ENCODE results near the gene PTPN4.
A peak's percentile ranks its signal among the peaks of the same experiment; 100 is the strongest.

PTPN4 gene

DNA sequence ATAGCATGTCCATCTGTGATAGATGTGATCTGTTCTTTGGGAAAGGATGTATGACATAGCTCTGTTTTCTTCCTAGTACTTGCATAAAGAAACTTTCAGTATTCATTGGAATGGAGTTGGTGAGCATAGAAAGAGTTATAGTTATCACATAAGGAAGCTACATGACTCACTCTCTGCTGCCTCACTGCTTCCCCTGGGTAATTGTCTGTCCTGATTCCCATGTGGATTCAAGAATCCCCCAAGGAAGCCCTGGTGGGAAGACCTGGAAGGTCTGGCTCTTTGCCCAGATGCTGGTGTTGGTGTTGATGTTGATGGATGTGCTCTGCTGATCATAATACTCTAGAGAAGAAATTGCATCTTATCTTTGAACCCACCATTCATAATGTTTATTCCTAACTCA is 60.6 kb downstream of the PTPN4 start:
- Histone ChIP-seq H3K9me2 (replicated peaks; ENCODE audit: insufficient read depth, low read length) (no peaks in the 10 kb centered on the region), H3K9me3 (replicated peaks; ENCODE audit: insufficient read depth, low read length) (no peaks in the 10 kb centered on the region), H4K20me1 (ENCODE audit: insufficient read depth, low read length) (peaks cover 3% of the 10 kb centered on the region; the same call in 1 of the 2 replicates), H3K4me1 (ENCODE audit: low read length) (no peaks in the 10 kb centered on the region), H3K79me2 (ENCODE audit: low read length) (peaks cover 61% of the 10 kb centered on the region), H3K4me2 (ENCODE audit: low read depth, low read length) (no peak overlapping the region), H3K4me3 (ENCODE audit: low read length) (no peak overlapping the region), H2AFZ (ENCODE audit: low read length) (no peak overlapping the region), H3F3A (ENCODE audit: insufficient read depth, low read length) (no peaks in the 10 kb centered on the region), H3K36me3 (replicated peaks; ENCODE audit: insufficient read depth, low read length) (no peaks in the 10 kb centered on the region), H3K9ac (ENCODE audit: low read length) (no peak overlapping the region), H3K27ac (ENCODE audit: low read length) (no peak overlapping the region), H3K27me3 (replicated peaks; ENCODE audit: insufficient read depth, low read length) (no peaks in the 10 kb centered on the region)
- TF ChIP-seq EZH2phosphoT487 (IDR thresholded peaks at IDR 0.05; ENCODE audit: low read length) (no peak), EZH2 (optimal IDR thresholded peaks at IDR 0.05; ENCODE audit: low read depth, low read length) (no peak)
- TF ChIP-seq, protein P1, sequence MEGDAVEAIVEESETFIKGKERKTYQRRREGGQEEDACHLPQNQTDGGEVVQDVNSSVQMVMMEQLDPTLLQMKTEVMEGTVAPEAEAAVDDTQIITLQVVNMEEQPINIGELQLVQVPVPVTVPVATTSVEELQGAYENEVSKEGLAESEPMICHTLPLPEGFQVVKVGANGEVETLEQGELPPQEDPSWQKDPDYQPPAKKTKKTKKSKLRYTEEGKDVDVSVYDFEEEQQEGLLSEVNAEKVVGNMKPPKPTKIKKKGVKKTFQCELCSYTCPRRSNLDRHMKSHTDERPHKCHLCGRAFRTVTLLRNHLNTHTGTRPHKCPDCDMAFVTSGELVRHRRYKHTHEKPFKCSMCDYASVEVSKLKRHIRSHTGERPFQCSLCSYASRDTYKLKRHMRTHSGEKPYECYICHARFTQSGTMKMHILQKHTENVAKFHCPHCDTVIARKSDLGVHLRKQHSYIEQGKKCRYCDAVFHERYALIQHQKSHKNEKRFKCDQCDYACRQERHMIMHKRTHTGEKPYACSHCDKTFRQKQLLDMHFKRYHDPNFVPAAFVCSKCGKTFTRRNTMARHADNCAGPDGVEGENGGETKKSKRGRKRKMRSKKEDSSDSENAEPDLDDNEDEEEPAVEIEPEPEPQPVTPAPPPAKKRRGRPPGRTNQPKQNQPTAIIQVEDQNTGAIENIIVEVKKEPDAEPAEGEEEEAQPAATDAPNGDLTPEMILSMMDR (IDR thresholded peaks at IDR 0.05; ENCODE audit: low read length) = no peak
- DNase-seq = no peak

DNA sequence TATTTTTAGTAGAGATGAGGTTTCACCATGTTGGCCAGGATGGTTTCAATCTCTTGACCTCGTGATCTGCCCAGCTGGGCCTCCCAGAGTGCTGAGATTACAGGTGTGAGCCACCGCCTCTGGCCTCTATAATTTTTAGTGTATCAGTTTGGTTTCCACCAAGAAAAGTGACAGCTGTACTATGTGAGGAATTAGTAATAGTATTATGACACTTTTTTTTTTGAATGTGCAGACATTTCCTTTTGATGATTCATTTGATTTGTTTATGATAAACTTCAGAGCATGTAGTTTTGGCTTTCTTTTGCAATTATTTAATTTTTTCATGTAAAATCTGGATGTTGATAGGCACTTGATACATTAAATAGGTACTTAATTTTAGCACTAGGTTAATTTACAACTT is 61.5 kb downstream of the PTPN4 start:
- no peak overlapping the region for H3K9ac ChIP-seq (ENCODE audit: low read length)
- no peaks in the 10 kb centered on the region for H3K27me3 ChIP-seq (replicated peaks; ENCODE audit: insufficient read depth, low read length)
- no peaks in the 10 kb centered on the region for H3K36me3 ChIP-seq (replicated peaks; ENCODE audit: insufficient read depth, low read length)
- no peak overlapping the region for H3K27ac ChIP-seq (ENCODE audit: low read length)
- H3K9me2 ChIP-seq (replicated peaks; ENCODE audit: insufficient read depth, low read length) = no peaks in the 10 kb centered on the region
- TF ChIP-seq, protein P1 (IDR thresholded peaks at IDR 0.05; ENCODE audit: low read length) = no peak
- TF ChIP-seq EZH2phosphoT487 (IDR thresholded peaks at IDR 0.05; ENCODE audit: low read length) = no peak
- TF ChIP-seq EZH2 (optimal IDR thresholded peaks at IDR 0.05; ENCODE audit: low read depth, low read length) = no peak
- no peaks in the 10 kb centered on the region for H3K4me1 ChIP-seq (ENCODE audit: low read length)
- H2AFZ ChIP-seq (ENCODE audit: low read length) = no peak overlapping the region
- H3K79me2 ChIP-seq (ENCODE audit: low read length) = peaks cover 55% of the 10 kb centered on the region
- no peaks in the 10 kb centered on the region for H3F3A ChIP-seq (ENCODE audit: insufficient read depth, low read length)
- H4K20me1 ChIP-seq (ENCODE audit: insufficient read depth, low read length) = peaks cover 3% of the 10 kb centered on the region; the same call in 1 of the 2 replicates
- no peaks in the 10 kb centered on the region for H3K9me3 ChIP-seq (replicated peaks; ENCODE audit: insufficient read depth, low read length)
- H3K4me3 ChIP-seq (ENCODE audit: low read length) = no peak overlapping the region
- no peak for DNase-seq
- no peak overlapping the region for H3K4me2 ChIP-seq (ENCODE audit: low read depth, low read length)

DNA sequence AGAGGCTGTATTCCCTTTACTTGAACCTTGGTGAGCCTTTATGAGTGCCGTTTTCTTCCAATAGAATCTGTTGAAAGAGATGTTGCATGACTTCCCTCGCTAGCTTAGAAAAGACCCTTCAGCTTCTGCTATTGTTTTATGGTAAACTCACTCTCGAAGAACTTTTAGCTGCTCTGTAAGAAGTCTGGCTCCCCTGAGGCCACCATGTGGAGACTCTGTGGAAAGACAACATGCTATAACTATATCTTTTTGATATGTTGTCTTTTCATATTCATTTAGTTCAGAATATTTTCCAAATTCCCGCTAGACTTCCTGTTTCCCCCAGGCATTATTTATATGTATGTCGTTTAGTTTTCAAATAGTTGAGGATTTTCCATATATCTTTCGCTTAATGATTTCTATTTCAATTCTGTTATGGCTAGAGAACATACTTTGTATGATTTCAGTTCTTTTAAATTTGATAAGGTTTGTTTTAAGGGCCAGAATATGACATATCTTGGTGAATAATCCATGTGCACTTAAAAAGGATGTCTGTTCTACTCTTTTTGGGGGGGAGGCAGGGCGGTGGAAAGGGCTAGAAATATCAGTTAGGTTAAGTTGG is 64.1 kb downstream of the PTPN4 start:
- Histone ChIP-seq H3K27ac (ENCODE audit: low read length) (no peak overlapping the region), H3K9me3 (replicated peaks; ENCODE audit: insufficient read depth, low read length) (no peaks in the 10 kb centered on the region), H3K79me2 (ENCODE audit: low read length) (peaks cover 51% of the 10 kb centered on the region), H3K9me2 (replicated peaks; ENCODE audit: insufficient read depth, low read length) (no peaks in the 10 kb centered on the region), H3F3A (ENCODE audit: insufficient read depth, low read length) (no peaks in the 10 kb centered on the region), H3K9ac (ENCODE audit: low read length) (no peak overlapping the region), H2AFZ (ENCODE audit: low read length) (no peak overlapping the region), H3K4me1 (ENCODE audit: low read length) (no peaks in the 10 kb centered on the region), H3K36me3 (replicated peaks; ENCODE audit: insufficient read depth, low read length) (no peaks in the 10 kb centered on the region), H3K4me3 (ENCODE audit: low read length) (no peak overlapping the region), H4K20me1 (ENCODE audit: insufficient read depth, low read length) (peaks cover 3% of the 10 kb centered on the region; the same call in 1 of the 2 replicates), H3K27me3 (replicated peaks; ENCODE audit: insufficient read depth, low read length) (no peaks in the 10 kb centered on the region), H3K4me2 (ENCODE audit: low read depth, low read length) (no peak overlapping the region)
- peak; percentile 15 for DNase-seq
- TF ChIP-seq EZH2phosphoT487 (IDR thresholded peaks at IDR 0.05; ENCODE audit: low read length) (no peak), EZH2 (optimal IDR thresholded peaks at IDR 0.05; ENCODE audit: low read depth, low read length) (no peak)
- TF ChIP-seq, protein P1 (IDR thresholded peaks at IDR 0.05; ENCODE audit: low read length) = peak; percentile 59

Measured in MM.1S (cell line).